ENCODE results near the gene SLIT3.

Gene SLIT3

DNA sequence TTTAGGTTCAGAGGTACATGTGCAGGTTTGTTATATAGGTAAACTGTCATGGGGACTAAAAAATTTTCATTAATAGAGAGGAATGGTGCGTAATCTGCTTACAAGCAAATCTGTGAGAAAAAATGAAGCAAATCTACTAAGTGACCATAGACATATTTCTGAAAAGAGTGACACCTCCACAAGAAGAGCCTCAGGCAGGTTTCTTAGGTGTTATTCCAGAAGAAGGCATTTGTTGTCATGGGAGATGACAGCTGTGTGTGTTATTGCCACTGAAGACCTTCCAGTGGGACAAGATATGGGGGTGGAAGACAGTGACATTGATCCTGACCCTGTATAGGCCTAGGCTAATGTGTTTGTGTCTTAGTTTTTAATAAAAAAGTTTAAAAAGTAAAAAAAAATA lies 652.9 kb downstream of the SLIT3 start:
- TF ChIP-seq, protein P1, sequence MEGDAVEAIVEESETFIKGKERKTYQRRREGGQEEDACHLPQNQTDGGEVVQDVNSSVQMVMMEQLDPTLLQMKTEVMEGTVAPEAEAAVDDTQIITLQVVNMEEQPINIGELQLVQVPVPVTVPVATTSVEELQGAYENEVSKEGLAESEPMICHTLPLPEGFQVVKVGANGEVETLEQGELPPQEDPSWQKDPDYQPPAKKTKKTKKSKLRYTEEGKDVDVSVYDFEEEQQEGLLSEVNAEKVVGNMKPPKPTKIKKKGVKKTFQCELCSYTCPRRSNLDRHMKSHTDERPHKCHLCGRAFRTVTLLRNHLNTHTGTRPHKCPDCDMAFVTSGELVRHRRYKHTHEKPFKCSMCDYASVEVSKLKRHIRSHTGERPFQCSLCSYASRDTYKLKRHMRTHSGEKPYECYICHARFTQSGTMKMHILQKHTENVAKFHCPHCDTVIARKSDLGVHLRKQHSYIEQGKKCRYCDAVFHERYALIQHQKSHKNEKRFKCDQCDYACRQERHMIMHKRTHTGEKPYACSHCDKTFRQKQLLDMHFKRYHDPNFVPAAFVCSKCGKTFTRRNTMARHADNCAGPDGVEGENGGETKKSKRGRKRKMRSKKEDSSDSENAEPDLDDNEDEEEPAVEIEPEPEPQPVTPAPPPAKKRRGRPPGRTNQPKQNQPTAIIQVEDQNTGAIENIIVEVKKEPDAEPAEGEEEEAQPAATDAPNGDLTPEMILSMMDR (IDR thresholded peaks at IDR 0.05; ENCODE audit: borderline replicate concordance, extremely low read depth, low read length, poor library complexity, severe bottlenecking): no peak
- no peak for TF ChIP-seq EZH2 (IDR thresholded peaks at IDR 0.05; ENCODE audit: borderline replicate concordance, low read depth, low read length, severe bottlenecking)

DNA sequence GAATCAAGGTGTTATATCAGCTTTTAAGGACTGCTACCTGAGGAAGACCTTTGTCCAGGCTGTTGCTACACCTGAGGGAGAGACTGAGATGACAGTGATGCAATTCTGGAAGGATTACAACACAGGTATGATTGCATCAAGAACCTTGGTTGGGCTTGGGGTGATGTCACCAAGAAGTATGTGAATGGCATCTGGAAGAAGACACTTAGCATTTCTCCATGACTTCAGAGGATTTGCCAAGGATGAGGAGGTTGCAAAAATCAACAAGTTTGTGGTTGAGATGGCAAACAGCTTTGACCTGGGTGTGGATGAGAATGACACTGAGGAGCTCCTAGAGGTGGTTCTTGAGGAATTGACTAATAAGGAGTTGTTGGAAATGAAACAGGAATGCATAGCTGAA lies 653.9 kb downstream of the SLIT3 start:
- H3K9me3 ChIP-seq (ENCODE audit: insufficient read depth, low read length, severe bottlenecking): no peaks in the 10 kb centered on the region
- no peak overlapping the region for H3K27ac ChIP-seq (ENCODE audit: low read length)
- TF ChIP-seq EZH2 (IDR thresholded peaks at IDR 0.05; ENCODE audit: borderline replicate concordance, low read depth, low read length, severe bottlenecking): no peak
- TF ChIP-seq, protein P1 (IDR thresholded peaks at IDR 0.05; ENCODE audit: borderline replicate concordance, extremely low read depth, low read length, poor library complexity, severe bottlenecking): no peak
- ATAC-seq (ENCODE audit: insufficient read depth, low read depth) (no peak), DNase-seq (no peak)
- H3K79me2 ChIP-seq (ENCODE audit: insufficient read depth, low read length): no peaks in the 10 kb centered on the region
- H3K4me1 ChIP-seq (ENCODE audit: insufficient read depth, low read length): no peaks in the 10 kb centered on the region
- no peak overlapping the region for H3K4me2 ChIP-seq (ENCODE audit: insufficient read depth, low read length)
- H3K4me3 ChIP-seq (ENCODE audit: low read depth in 1 of 2, low read length in 2 of 2): no peak overlapping the region
- no peak overlapping the region for H2AFZ ChIP-seq (ENCODE audit: low read depth, low read length)
- H3K27me3 ChIP-seq (ENCODE audit: insufficient read depth, low read length, poor library complexity): no peaks in the 10 kb centered on the region
- H3K9ac ChIP-seq (ENCODE audit: low read depth, low read length): no peak overlapping the region
- no peaks in the 10 kb centered on the region for H4K20me1 ChIP-seq (ENCODE audit: insufficient read depth, low read length)
- H3K36me3 ChIP-seq (ENCODE audit: insufficient read depth, low read length): no peaks in the 10 kb centered on the region

More for the DNA sequence above, 652.9 kb downstream of the SLIT3 start:
- Histone ChIP-seq H3K27me3 (ENCODE audit: insufficient read depth, low read length, poor library complexity) (no peaks in the 10 kb centered on the region), H3K4me1 (ENCODE audit: insufficient read depth, low read length) (no peaks in the 10 kb centered on the region), H3K79me2 (ENCODE audit: insufficient read depth, low read length) (no peaks in the 10 kb centered on the region), H3K4me3 (ENCODE audit: low read depth in 1 of 2, low read length in 2 of 2) (no peak overlapping the region), H3K36me3 (ENCODE audit: insufficient read depth, low read length) (no peaks in the 10 kb centered on the region), H4K20me1 (ENCODE audit: insufficient read depth, low read length) (no peaks in the 10 kb centered on the region), H2AFZ (ENCODE audit: low read depth, low read length) (no peak overlapping the region), H3K9ac (ENCODE audit: low read depth, low read length) (no peak overlapping the region), H3K4me2 (ENCODE audit: insufficient read depth, low read length) (no peak overlapping the region), H3K27ac (ENCODE audit: low read length) (no peak overlapping the region), H3K9me3 (ENCODE audit: insufficient read depth, low read length, severe bottlenecking) (no peaks in the 10 kb centered on the region)
- no peak for DNase-seq
- ATAC-seq (ENCODE audit: insufficient read depth, low read depth): no peak

DNA sequence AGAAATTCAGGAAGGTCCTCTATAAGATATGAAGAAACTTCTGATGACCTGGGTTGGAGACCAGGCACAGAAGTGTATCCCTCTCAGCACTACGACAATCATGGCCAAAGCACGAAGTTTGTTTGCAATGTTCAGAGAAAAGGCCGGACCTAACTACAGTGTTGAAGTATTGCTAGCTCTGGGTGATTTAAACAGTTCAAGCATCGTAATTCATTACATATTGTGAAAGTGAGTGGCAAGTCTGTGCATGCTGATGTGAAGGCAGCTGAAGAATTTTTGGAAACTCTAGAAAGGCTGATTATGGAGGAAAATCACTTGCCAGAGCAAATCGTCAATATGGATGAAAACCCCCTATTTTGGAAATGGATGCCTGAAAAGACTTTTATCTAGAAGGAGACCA lies 654.6 kb downstream of the SLIT3 start:
- TF ChIP-seq EZH2 (IDR thresholded peaks at IDR 0.05; ENCODE audit: borderline replicate concordance, low read depth, low read length, severe bottlenecking): no peak
- TF ChIP-seq, protein P1 (IDR thresholded peaks at IDR 0.05; ENCODE audit: borderline replicate concordance, extremely low read depth, low read length, poor library complexity, severe bottlenecking): no peak
- H4K20me1 ChIP-seq (ENCODE audit: insufficient read depth, low read length): no peaks in the 10 kb centered on the region
- no peaks in the 10 kb centered on the region for H3K27me3 ChIP-seq (ENCODE audit: insufficient read depth, low read length, poor library complexity)
- H2AFZ ChIP-seq (ENCODE audit: low read depth, low read length): no peak overlapping the region
- no peak for ATAC-seq (ENCODE audit: insufficient read depth, low read depth)
- no peak overlapping the region for H3K4me3 ChIP-seq (ENCODE audit: low read depth in 1 of 2, low read length in 2 of 2)
- H3K4me1 ChIP-seq (ENCODE audit: insufficient read depth, low read length): no peaks in the 10 kb centered on the region
- H3K9ac ChIP-seq (ENCODE audit: low read depth, low read length): no peak overlapping the region
- no peaks in the 10 kb centered on the region for H3K9me3 ChIP-seq (ENCODE audit: insufficient read depth, low read length, severe bottlenecking)
- no peak for DNase-seq
- H3K36me3 ChIP-seq (ENCODE audit: insufficient read depth, low read length): no peaks in the 10 kb centered on the region
- H3K27ac ChIP-seq (ENCODE audit: low read length): no peak overlapping the region
- H3K4me2 ChIP-seq (ENCODE audit: insufficient read depth, low read length): no peak overlapping the region
- H3K79me2 ChIP-seq (ENCODE audit: insufficient read depth, low read length): no peaks in the 10 kb centered on the region

DNA sequence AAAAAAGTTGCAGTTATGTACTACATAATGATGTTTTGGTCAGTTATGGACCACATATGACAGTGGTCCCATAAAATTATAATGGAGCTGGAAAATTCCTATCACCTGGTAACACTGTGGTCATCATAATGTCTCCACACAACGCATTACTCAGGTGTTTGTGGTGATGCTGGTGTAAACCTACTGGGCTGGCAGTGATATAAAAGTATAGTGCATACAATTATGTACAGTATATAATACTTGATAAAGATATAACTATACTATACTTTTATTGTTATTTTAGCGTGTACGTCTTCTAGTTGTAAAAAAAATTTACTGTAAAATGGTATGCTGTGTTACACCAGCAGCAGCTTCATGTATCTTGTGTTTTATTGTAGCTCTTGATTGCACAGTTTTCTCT lies 655.7 kb downstream of the SLIT3 start:
- Histone ChIP-seq H3K27me3 (ENCODE audit: insufficient read depth, low read length, poor library complexity) (no peaks in the 10 kb centered on the region), H3K4me3 (ENCODE audit: low read depth in 1 of 2, low read length in 2 of 2) (no peak overlapping the region), H3K9me3 (ENCODE audit: insufficient read depth, low read length, severe bottlenecking) (no peaks in the 10 kb centered on the region), H3K4me1 (ENCODE audit: insufficient read depth, low read length) (no peaks in the 10 kb centered on the region), H3K36me3 (ENCODE audit: insufficient read depth, low read length) (no peaks in the 10 kb centered on the region), H2AFZ (ENCODE audit: low read depth, low read length) (no peak overlapping the region), H3K4me2 (ENCODE audit: insufficient read depth, low read length) (no peak overlapping the region), H4K20me1 (ENCODE audit: insufficient read depth, low read length) (no peaks in the 10 kb centered on the region), H3K9ac (ENCODE audit: low read depth, low read length) (no peak overlapping the region), H3K27ac (ENCODE audit: low read length) (no peak overlapping the region), H3K79me2 (ENCODE audit: insufficient read depth, low read length) (no peaks in the 10 kb centered on the region)
- ATAC-seq (ENCODE audit: insufficient read depth, low read depth) (no peak), DNase-seq (no peak)
- no peak for TF ChIP-seq EZH2 (IDR thresholded peaks at IDR 0.05; ENCODE audit: borderline replicate concordance, low read depth, low read length, severe bottlenecking)
- TF ChIP-seq, protein P1 (IDR thresholded peaks at IDR 0.05; ENCODE audit: borderline replicate concordance, extremely low read depth, low read length, poor library complexity, severe bottlenecking): no peak

Data from DND-41 (cell line).